ENCODE results near the gene VEGFA.

DNA sequence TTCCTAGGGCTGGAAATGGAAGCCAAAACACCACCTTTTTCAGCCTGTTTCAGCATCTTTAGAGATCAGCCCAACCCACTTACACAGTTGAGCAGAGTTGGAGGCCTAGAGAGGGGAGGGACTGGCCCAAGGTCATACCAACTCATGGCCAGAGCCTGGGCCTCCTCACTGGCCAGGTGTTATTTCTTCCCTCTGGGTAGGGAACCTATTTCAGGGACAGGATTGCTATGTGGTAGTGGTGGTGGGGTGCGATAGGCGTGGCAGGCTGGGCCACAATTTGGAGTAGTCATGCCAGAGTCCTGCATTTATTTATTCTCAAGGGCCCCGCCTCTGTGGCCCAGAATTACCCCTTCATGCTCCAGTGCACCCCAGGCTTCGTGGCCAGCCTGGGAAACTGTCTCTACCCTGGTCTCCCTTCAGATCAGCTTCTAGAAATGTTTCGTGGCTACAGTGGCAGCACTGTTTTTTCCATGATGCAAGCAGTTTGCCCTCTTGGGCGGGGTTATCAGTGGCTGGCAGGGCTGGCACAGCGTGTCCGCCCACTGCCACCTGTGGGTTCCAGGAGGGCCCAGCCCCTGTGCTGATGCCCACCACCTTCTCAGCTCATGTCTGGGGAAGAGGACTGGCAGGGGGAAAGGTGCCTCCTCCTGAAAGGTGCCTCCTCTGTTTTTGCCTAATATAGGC is 6.2 kb downstream of the VEGFA start:
- TF ChIP-seq EZH2 (IDR thresholded peaks at IDR 0.05) (no peak), POLR2AphosphoS5 (IDR thresholded peaks at IDR 0.05; ENCODE audit: borderline replicate concordance, low read depth, low read length) (no peak)

Measured in SK-N-MC (cell line).